Gastrocnemius medialis (tissue), 4 donors: ENCODE data around the gene BCAS4.

Source experiments
- POLR2A ChIP-seq, 2 donors: fragments of 450-650 bp; IDR thresholded peaks; one replicate each; pipeline ENCODE4 v1.6.1; 2017; ENCODE audit warnings: antibody characterized with exemption in 2 of 2, mild to moderate bottlenecking in 2 of 2, moderate library complexity in 2 of 2
- TF ChIP-seq, protein P1 (sequence below), 5 experiments: fragments of 450-650 bp in 3 of 5; fragments of 200-600 bp in 2 of 5; sonication (generic) in 2 of 5; IDR thresholded peaks in 4 of 5; conservative IDR thresholded peaks in 1 of 5; 1 replicate in 4 of 5; 2 replicates in 1 of 5; pipeline ENCODE4 v1.5.1; 2016 to 2019; ENCODE audit warnings: antibody characterized with exemption in 5 of 5, mild to moderate bottlenecking in 3 of 5, moderate library complexity in 3 of 5

GRCh38 chr20:50866036-50866685 is 71.3 kb downstream of the BCAS4 start:
- TF ChIP-seq, protein P1, sequence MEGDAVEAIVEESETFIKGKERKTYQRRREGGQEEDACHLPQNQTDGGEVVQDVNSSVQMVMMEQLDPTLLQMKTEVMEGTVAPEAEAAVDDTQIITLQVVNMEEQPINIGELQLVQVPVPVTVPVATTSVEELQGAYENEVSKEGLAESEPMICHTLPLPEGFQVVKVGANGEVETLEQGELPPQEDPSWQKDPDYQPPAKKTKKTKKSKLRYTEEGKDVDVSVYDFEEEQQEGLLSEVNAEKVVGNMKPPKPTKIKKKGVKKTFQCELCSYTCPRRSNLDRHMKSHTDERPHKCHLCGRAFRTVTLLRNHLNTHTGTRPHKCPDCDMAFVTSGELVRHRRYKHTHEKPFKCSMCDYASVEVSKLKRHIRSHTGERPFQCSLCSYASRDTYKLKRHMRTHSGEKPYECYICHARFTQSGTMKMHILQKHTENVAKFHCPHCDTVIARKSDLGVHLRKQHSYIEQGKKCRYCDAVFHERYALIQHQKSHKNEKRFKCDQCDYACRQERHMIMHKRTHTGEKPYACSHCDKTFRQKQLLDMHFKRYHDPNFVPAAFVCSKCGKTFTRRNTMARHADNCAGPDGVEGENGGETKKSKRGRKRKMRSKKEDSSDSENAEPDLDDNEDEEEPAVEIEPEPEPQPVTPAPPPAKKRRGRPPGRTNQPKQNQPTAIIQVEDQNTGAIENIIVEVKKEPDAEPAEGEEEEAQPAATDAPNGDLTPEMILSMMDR (IDR thresholded peaks at IDR 0.05 in 4 of 5, conservative IDR thresholded peaks at IDR 0.05 in 1 of 5), result no peak
- no peak for TF ChIP-seq POLR2A (IDR thresholded peaks at IDR 0.05)
